GM18526 (cell line): ENCODE data around the gene CMTR1.

ENCODE experiments used
- POLR2A ChIP-seq: IDR thresholded peaks from 3 replicates; pipeline ENCODE4 v1.6.1; 2011; ENCODE audit not compliant: insufficient read length; ENCODE audit errors: extremely low read depth

The CMTR1 gene

DNA sequence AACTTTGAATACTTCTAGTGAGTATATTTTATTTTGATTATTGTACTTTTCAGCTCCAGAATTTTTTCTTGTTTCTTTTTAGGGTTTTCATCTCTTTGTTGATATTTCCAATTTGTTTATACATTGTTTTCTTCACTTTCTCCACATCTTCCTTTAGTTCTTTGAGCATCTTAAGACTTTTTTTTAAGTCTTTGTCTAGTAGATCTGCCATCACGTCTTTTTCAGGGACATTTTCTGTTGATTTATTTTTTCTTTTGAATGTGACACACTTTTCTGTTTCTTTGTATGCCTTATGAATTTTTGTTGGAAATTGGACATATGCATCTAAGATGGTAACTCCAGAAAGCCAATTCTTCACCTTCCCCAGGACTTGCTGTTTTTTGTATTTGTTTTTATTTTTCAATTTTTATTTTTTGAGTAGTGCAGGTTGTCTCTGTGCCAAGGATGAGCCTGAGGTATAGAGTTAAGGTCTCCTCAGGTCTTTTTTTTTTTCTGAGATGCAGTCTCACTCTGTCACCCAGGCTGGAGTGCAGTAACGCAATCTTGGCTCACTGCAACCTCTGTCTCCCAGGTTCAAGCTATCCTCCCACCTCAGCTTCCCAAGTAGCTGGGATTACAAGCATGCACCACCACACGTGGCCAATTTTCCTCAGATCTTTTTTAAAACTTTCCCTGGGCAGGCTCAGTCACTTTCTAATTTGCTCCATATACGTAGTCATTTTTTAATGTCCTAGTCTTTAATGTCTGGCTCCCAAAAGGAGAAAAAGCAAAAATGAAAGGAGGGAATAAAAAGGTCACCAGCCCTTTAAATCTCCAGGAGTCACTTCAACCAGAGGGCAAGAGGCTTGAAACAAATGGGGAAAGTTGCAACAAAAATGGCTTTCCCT, 6.7 kb upstream of the CMTR1 start:
- no peak for TF ChIP-seq POLR2A

DNA sequence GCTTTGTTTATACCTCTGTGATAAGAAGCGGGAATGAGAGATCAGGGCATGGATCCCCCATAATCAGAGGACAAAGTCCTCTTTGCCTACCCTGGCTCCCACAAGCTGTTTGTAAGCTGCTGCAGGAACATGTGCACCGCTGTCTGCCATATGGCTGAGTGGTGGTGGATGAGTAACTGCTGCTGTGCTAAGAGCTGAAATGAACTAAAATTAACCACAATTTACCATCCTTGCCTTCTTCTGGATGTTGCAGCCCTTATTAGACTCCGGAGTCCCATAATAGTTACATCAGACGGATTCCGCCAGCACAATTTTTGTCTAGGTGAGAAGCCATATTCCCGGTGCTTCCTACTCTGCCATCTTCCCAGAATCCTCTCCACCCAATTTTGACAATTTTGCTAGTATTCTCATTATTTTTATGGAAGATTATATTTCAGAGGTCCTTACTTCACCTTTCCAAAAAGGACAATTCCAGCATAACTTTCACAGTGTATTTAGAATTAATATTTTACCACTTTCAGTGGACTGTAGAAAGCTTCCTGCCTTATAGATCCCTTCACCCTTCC, 6.0 kb upstream of the CMTR1 start:
- no peak for TF ChIP-seq POLR2A

DNA sequence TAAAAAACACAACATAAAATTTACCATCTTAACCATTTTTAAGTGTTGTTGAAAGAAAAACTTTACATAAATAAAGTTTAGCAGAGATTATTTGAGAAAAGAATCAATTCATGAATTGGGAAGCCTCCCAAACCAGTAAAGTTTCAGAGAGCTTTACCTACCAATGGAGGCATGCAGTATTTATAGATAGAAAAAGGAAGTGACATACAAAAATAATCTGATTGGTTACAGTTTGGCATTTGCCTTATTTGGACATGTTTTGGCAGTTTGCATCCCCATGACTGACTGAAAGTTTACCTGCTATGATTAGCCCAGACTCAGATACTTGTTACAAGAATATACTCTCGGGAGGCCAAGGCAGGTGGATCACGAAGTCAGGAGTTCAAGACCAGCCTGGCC, 3.7 kb upstream of the CMTR1 start:
- TF ChIP-seq POLR2A = no peak

DNA sequence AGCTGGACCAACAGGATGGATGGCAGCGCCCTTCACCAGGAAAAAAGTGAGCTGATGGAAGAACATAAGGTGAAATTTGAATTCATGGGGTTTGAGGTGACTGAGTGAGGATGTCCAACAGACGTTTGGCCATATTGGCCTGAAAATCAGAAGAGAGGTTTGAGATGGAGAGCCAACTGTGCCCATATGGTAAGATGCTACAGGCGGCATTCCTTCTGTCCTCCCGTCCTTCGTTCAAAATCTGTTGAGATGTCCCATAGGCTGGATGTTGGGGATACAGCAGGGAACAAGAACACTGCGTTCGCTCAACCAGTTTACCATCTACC, 468 bp upstream of the CMTR1 start:
- TF ChIP-seq POLR2A = no peak

DNA sequence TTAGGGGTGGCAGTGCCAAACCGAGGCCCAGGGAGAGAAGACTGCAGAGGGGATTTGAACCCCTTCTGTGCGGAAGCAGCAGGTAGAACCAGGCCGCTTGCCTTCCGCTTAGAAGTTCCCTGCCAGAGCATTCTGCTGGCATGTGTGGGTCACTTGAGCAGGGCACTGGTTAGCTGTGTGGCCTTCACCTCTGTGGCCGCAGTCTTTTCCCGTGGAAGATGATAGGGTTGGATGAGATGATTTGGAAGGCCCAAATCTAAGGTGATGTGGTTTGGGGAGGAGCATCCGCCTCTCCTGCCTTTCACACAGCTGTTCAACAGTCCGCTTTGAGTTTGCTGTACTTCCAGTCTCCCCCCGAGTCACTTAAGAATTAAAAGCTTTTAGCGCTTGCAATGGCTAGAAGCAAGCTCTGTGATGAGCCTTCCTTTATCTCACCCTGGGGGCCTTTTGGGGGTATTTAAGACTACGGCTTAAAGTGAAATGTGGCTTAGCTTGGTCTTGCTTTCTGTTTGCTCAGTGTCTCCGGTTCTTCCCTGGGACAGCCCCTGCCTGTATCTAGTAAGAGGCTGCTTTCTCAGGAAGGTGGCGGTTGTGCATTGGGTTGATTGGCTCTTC, 743 bp downstream of the CMTR1 start:
- no peak for TF ChIP-seq POLR2A

DNA sequence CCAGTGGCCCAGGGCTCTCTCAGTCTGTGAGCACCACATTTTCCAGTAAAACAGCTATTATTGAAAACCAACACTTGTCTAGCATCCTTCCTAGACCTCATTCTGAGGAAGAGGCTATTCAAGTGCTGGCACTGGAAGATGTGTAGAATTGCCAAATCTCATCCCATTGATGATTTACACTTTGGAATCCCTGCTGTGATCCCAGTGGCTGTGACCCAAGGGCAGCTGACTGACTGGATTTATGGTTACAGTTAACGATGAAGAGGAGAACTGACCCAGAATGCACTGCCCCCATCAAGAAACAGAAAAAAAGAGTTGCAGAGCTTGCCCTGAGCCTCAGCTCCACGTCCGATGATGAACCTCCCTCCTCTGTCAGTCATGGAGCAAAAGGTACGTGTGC, 2.4 kb downstream of the CMTR1 start:
- TF ChIP-seq POLR2A = no peak

DNA sequence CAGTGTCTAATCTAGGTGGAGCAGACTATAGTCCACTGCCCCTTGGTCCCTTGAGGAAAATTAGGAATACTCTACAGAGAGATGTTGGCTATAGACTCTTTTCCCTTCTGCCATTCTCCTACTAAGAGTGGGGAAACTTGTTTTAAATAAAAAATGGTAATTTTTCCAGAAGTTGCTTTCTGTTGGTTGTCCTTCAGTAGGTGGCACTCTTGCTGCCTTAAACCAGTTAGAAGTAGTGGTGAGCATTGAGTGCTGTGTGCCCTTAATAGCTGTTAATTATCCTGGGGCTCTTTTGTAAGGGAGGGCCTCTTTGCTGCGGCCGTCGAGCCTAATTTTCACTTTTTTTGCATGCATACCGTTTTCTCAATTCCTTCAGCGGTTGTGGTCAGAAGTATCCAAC, 2.8 kb downstream of the CMTR1 start:
- no peak for TF ChIP-seq POLR2A

DNA sequence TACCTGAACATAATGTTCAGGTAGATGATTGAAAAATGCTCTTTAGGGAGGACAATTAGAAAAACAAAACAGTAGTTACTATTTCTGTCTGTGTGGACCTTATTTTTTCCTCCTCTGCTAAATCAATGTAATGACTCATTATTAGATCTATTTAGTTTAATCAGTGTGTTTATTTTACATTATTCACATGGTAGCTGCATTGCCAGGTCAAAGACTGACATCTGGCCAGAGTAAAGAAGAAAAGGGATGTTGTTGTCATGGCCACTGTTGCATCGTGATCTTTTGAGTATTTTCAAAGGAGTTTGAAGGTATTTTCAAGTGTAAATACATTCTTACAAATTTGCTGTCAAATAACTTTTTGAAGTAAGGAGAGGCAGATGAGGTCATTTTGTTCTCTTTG, 5.9 kb downstream of the CMTR1 start:
- TF ChIP-seq POLR2A = no peak

DNA sequence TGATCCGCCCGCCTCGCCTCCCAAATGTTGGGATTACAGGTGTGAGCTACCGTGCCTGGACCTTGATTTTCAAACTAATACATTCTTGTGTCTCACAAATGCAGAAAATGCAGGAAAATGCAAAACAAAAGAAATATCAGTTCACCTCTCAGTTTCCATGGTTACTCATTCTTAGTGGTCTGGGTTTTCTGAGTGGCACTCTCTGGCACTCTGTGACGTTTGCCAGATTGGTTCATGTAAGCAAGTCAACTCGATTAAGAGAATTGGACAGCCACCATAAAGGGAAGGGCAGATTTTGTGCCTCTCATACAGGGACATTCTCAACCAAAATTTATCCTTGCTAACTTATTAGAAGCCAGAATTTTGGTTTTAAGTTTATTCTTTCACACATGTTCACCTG, 8.6 kb downstream of the CMTR1 start:
- no peak for TF ChIP-seq POLR2A

DNA sequence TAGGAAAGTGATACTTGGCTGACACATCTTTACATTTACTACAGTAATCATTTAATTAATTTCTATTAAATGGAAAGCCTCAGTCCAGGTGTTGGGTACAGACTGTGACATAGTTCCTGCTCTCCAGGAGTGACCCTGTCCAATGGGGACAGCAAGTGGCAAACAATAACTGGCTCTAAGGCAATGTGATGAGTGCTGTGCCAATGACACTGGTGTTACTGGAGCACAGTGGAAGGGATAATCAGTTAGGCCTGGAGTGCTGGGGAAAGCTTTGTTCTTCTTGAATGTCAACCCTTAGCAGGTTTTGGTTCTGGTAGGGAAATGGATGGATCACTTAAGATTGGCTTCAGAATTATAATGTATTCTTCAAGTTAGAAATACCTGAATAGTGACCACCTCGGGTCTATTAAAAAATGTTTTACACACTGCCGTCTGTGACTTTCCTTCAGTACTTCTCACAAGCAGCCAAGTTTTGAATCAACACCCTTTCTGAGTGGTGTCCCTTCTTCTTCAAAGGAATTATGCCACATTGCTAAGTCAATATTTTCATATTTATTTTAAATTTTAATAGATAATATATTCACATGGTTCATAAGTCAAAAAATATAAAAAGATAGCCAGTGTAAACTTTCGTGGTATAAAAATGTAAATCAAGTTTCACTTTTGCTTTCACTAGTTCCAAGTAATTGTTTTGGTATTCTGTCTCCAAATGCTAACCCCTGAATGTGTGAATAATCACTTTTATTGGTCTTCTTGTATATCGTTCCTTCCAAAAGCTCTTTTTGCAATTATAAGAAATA, 9.6 kb downstream of the CMTR1 start:
- no peak for TF ChIP-seq POLR2A

DNA sequence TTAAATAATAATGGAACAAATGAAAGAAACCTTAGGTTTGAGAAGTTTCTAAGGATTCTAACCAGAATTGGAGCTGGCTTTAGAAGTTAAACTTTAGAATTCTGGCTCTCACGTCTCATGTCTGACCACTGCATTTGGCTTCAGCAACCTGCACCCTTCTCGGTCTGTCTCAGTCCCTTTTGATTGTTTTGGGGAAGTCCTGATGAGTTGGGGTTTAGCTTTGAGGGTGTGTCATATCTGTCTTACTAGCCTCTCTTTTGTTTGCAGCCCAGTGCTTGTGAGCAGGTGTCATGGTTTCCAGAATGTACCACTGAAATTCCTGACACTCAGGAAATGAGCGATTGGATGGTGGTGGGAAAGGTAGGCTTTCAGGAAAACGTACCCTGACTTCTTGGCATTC, 17.0 kb downstream of the CMTR1 start:
- no peak for TF ChIP-seq POLR2A

DNA sequence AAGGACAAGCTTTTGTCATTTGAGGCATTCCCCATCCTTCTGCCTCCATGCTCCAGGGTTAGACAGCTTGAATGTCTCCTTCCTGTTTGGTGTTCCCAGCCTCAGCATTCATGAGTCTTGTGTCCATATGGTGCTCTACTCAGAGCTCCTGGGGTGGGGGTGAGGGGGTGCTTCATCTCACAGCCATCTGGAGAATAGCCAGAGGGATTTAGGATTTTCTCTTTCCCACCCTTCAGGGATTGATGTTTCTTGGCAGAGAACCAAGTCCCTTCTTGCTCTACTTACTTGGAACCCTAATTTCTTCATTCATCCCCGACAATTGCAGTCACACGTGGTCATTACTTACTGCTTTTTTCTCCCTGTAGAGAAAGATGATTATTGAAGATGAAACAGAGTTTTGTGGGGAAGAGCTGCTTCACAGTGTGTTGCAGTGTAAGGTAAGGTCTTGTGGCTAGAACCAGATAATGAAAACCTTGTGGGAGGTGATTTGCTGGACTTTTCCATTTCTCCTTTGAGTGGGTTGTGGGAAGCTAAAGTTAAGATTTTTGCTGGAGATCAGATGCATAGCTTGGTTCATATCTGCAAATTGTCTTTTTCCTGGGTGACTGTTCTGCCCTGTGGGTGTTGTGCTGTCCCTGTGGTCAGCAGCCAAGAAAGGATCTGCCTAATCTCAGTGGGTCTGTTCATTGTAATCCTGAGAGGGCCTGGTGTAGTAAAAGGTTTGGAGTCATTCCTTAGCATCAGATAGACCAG, 18.6 kb downstream of the CMTR1 start:
- TF ChIP-seq POLR2A = no peak

DNA sequence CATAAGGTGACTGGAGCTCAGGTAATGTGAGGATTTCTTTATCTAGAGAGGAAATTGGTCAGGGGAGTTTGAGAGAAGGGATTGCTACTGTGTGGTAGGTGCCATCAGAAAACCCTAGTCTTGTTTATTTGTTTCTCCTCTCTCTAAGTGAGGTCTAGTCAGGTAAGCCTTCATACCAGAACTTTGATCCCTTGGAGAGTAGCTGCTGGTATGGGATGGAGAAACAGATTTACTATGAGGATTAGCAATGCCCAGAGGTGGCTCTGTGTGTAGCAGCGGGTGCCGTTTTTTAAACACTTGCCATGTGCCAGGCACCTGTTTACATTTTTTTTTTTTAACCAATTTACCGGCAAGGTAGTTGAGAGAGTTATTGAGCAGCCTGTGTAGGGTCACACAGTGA, 19.5 kb downstream of the CMTR1 start:
- no peak for TF ChIP-seq POLR2A

DNA sequence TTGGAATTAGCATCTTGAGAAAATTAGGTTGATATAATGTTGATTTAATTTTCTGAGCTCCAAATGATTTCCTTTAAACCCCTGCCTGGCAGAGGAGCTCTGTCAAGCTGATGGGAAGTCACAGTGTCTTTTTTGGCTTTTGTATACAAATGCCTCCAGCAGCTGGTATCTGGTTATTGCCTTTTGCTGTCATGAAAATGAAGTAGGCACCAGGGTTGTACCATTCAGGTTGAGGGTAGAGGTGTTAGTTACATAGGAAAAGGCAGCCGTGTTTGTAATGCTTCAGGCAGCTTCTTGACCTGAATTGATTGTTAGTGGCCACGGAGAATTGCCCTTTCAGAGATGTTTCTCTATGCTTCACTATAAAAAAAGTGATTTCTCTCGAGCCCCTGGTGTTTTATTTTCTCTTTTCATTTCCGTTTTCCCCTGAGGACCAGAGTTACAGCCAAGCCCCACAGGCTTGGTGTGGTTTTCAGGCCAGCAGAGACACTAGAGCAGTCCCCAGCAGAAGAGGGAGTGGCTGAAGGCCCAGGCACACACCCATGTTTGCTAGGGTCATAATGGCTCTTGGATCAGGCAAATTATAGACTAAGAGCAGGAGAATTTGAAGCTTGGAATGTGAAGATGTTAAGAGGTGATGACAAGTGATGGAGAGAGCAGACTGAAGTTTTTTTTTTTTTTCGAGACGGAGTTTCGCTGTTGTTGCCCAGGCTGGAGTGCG, 21.6 kb downstream of the CMTR1 start:
- no peak for TF ChIP-seq POLR2A

DNA sequence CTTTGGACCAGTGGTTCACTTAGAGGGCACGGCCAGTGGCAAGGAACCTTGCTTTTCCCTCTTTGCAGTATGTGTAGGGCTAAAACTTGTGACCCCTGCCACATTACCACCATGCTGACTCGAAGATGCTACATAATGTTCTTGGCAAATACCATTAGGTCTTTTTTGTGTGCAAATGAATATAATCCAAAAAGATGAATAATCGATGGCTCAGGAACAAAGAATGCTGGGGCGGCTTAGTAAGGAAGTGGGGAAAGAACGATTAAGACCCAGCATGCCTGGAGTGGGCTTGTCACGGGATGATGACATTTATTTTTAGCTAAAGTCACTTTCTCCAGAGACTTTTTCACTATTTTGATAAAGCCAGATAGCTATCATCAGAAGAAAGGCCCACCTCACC, 23.1 kb downstream of the CMTR1 start:
- TF ChIP-seq POLR2A = no peak
